ENCODE measurements around the gene CYFIP1.

DNA sequence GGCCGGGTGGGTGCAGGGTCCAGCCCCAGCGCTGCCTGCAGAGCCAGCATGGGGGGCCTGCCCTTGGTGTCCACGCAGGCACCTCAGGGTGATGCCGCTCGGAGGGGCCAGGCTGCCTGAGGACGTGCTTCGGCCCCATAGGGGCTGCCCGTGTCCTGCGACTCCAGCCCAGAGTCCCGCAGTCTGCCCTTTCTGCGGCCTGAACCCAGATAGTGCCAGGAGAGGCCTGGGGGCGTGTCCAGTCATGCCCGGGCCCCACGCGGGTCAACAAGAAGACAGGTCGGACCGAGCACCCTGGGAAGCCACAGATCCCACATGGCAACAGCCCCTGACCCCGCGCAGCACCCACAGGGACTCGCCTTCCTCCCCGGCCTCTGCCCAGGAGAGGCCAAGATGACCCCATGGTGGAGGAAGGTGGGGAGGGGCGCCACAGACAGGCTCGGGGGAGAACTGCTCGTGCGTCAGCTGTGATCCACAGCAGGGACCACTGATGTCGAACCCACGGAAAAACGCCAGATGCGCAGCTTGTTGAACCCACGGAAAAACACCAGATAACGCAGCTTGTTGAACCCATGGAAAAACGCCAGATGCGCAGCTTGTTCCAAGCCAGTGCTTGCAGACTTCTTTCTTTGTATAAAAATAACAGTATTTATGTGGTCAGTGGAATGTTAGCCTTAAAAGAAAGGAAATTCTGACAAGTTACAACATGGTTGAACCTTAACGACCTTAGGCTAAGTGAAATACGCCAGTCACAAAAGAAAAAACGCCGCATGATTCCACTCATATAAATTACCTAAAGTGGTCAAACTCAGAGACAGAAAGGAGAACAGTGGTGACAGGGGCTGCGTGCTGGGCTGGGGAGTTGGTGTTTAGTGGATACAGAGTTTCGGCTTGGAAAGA is 28.5 kb downstream of the CYFIP1 start:
- TF ChIP-seq, protein P1, sequence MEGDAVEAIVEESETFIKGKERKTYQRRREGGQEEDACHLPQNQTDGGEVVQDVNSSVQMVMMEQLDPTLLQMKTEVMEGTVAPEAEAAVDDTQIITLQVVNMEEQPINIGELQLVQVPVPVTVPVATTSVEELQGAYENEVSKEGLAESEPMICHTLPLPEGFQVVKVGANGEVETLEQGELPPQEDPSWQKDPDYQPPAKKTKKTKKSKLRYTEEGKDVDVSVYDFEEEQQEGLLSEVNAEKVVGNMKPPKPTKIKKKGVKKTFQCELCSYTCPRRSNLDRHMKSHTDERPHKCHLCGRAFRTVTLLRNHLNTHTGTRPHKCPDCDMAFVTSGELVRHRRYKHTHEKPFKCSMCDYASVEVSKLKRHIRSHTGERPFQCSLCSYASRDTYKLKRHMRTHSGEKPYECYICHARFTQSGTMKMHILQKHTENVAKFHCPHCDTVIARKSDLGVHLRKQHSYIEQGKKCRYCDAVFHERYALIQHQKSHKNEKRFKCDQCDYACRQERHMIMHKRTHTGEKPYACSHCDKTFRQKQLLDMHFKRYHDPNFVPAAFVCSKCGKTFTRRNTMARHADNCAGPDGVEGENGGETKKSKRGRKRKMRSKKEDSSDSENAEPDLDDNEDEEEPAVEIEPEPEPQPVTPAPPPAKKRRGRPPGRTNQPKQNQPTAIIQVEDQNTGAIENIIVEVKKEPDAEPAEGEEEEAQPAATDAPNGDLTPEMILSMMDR (conservative IDR thresholded peaks at IDR 0.05; ENCODE audit: low read depth, low read length) = no peak
- TF ChIP-seq EZH2 (IDR thresholded peaks at IDR 0.05; ENCODE audit: borderline replicate concordance, low read depth, low read length, poor library complexity, severe bottlenecking) = no peak
